T-helper 2 cell treated with Interferon-gamma antibody and Interleukin-4, amounts not matched to agents 100 ng/mL and 5 ng/mL, for 36 hours (primary cell): ENCODE results near the gene BCL10. TPM values are rescaled to one million over a fixed set of nuclear protein-coding genes. Genes with fewer than 3 reads are reported as not detected.

Experiments used
- intact Hi-C: fragments of 100-400 bp; cut with micrococcal nuclease; formaldehyde crosslinking; loops from one replicate; pipeline ENCODE4 v1.15.1; 2023
- total RNA-seq: library from RNA; stranded (reverse); gene quantifications from 2 replicates; pipeline ENCODE4 v1.2.3, GENCODE V29; 2022

BCL10 gene
- 26.9 and 27.3 TPM in 2 replicates for total RNA-seq

- intact Hi-C loops, result loop anchor here (1.0 to 10.0 kb wide), 14 partner anchors 17 to 1638 kb away; partner anchors contain the start of genes C1orf52, CTBS, GNG5 and HS2ST1
Measured at GRCh38 chr1:85276215-85276977, at the start of gene BCL10. TSS of gene BCL10 (minus strand) at chr1:85276632. CDS start at chr1:85276352, 280 bp downstream.

GRCh38 chr1:85325920-85326319 lies 49.5 kb upstream of the BCL10 start:
- intact Hi-C loops, result no loop called here

GRCh38 chr1:85323770-85324169 lies 47.3 kb upstream of the BCL10 start:
- intact Hi-C loops, result no loop called here

- intact Hi-C loops, result no loop called here
Measured at GRCh38 chr1:85322655-85323054, 46.2 kb upstream of the BCL10 start.

GRCh38 chr1:85321237-85321964 lies 45.0 kb upstream of the BCL10 start:
- intact Hi-C loops, result no loop called here

- intact Hi-C loops, result no loop called here
Measured at GRCh38 chr1:85320371-85321131, 44.1 kb upstream of the BCL10 start.

GRCh38 chr1:85319931-85320330 lies 43.5 kb upstream of the BCL10 start:
- intact Hi-C loops, result no loop called here

GRCh38 chr1:85319491-85319890 lies 43.1 kb upstream of the BCL10 start:
- intact Hi-C loops, result no loop called here

GRCh38 chr1:85318217-85318616 lies 41.8 kb upstream of the BCL10 start:
- intact Hi-C loops, result no loop called here

- intact Hi-C loops, result no loop called here
Measured at GRCh38 chr1:85317560-85317959, 41.1 kb upstream of the BCL10 start.

- intact Hi-C loops, result no loop called here
Measured at GRCh38 chr1:85316321-85316720, 39.9 kb upstream of the BCL10 start.

- intact Hi-C loops, result no loop called here
Measured at GRCh38 chr1:85315789-85316188, 39.4 kb upstream of the BCL10 start.

- intact Hi-C loops, result no loop called here
Measured at GRCh38 chr1:85314726-85315125, 38.3 kb upstream of the BCL10 start.

GRCh38 chr1:85313888-85314696 lies 37.7 kb upstream of the BCL10 start:
- intact Hi-C loops, result no loop called here

- intact Hi-C loops, result no loop called here
Measured at GRCh38 chr1:85311818-85312217, 35.4 kb upstream of the BCL10 start.

GRCh38 chr1:85308833-85309350 lies 32.5 kb upstream of the BCL10 start:
- intact Hi-C loops, result loop anchor here (1.0 to 5.0 kb wide), 2 partner anchors 272 to 708 kb away; no protein-coding TSS in a partner anchor

- intact Hi-C loops, result loop anchor here (1.0 to 5.0 kb wide), 2 partner anchors 273 to 709 kb away; no protein-coding TSS in a partner anchor
Measured at GRCh38 chr1:85307987-85308832, 31.8 kb upstream of the BCL10 start.

GRCh38 chr1:85306236-85306635 lies 29.8 kb upstream of the BCL10 start:
- intact Hi-C loops, result loop anchor here (5.0 kb wide), 1 partner anchor 711 kb away; no protein-coding TSS in a partner anchor

GRCh38 chr1:85303440-85304162 lies 27.2 kb upstream of the BCL10 start:
- intact Hi-C loops, result no loop called here
